ENCODE data around the gene HOXA10.
A peak's percentile ranks its signal among the peaks of the same experiment; 100 is the strongest.

Gene HOXA10

GRCh38 chr7:27148031-27148755 lies 25.9 kb downstream of the HOXA10 start:
- peak overlapping the region; percentile 72 for H3K4me3 ChIP-seq (ENCODE audit: control insufficient read depth, low read depth, low read length)
- peak; percentile 68 for DNase-seq (ENCODE audit: low read depth)
- TF ChIP-seq, protein P1, sequence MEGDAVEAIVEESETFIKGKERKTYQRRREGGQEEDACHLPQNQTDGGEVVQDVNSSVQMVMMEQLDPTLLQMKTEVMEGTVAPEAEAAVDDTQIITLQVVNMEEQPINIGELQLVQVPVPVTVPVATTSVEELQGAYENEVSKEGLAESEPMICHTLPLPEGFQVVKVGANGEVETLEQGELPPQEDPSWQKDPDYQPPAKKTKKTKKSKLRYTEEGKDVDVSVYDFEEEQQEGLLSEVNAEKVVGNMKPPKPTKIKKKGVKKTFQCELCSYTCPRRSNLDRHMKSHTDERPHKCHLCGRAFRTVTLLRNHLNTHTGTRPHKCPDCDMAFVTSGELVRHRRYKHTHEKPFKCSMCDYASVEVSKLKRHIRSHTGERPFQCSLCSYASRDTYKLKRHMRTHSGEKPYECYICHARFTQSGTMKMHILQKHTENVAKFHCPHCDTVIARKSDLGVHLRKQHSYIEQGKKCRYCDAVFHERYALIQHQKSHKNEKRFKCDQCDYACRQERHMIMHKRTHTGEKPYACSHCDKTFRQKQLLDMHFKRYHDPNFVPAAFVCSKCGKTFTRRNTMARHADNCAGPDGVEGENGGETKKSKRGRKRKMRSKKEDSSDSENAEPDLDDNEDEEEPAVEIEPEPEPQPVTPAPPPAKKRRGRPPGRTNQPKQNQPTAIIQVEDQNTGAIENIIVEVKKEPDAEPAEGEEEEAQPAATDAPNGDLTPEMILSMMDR (conservative IDR thresholded peaks at IDR 0.05; ENCODE audit: control insufficient read depth, insufficient read depth, low read depth, low read length): no peak

GRCh38 chr7:27147199-27148030 lies 26.7 kb downstream of the HOXA10 start, which contains the start of gene HOXA6:
HOXA6 (minus strand) TSS chr7:27147774; CDS start chr7:27147749, 25 bp downstream.
- peak within 1 kb of the TSS; percentile 72 for H3K4me3 ChIP-seq (ENCODE audit: control insufficient read depth, low read depth, low read length)
- TF ChIP-seq, protein P1 (conservative IDR thresholded peaks at IDR 0.05; ENCODE audit: control insufficient read depth, insufficient read depth, low read depth, low read length): no peak
- peak; percentile 80 for DNase-seq (ENCODE audit: low read depth)

DNA sequence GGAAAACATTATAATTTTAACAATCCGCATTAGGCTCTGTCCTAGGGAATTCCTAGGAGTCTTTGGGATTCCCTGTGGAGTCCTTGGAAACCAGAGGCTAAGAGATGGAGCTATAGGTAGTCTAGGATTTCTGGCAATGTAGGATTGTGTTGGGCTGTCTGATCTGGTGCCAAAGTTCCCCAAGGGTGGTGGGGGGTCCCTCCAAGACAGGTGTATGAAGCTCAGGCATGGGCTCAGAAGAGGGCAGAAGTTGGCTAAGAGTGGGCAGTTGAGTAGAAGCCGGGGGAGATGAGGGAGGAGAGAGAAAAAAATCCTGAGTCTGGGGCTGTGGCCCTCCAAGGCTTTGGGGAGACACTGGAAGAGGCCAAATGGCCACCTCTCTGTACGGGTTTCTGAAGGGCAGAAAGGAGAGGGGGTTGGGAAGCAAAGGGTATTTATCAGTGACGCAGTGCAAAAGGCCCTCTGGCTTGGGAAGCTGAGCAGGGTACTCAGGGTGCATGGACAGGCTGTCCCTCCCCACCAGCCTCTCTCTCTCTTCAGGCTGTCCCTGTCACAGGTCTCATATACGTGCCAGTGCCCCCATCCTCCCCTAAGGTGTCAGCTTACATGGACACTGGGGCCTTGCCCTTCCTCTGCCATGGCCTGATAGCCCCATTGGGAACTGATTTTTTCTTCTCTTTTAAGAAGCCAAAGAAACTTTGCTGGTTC lies 27.5 kb downstream of the HOXA10 start:
- DNase-seq (ENCODE audit: low read depth): peak; percentile 29
- TF ChIP-seq, protein P1 (conservative IDR thresholded peaks at IDR 0.05; ENCODE audit: control insufficient read depth, insufficient read depth, low read depth, low read length): no peak
- peak overlapping the region; percentile 7 for H3K4me3 ChIP-seq (ENCODE audit: control insufficient read depth, low read depth, low read length)

DNA sequence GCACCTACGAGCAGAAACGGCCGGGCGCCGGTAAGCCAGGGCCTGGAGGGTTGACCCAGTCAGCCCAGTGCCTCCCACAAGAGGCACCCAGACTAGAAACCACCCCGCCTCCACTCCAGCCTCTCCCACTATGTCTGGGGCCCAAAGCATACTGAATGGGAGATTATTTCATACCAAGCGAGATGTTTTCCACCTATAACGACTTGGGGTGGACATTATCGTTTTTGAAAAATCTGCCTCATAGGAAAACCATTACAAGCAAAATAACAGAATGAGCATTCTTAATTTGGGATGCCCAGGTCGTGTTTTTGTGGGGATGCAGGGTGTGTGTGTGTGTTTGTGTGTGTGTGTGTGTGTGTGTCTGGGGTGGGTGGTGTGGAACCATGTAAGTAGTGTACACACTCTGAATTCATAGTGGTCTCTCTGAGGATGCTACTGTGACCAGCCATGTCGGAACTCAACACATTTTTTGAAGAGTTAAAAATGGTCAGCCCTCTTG lies 28.2 kb downstream of the HOXA10 start:
- H3K4me3 ChIP-seq (ENCODE audit: control insufficient read depth, low read depth, low read length): no peak overlapping the region
- DNase-seq (ENCODE audit: low read depth): no peak
- TF ChIP-seq, protein P1 (conservative IDR thresholded peaks at IDR 0.05; ENCODE audit: control insufficient read depth, insufficient read depth, low read depth, low read length): no peak

- H3K4me3 ChIP-seq (ENCODE audit: control insufficient read depth, low read depth, low read length): peak overlapping the region; percentile 12
- peak; percentile 37 for DNase-seq (ENCODE audit: low read depth)
- TF ChIP-seq, protein P1 (conservative IDR thresholded peaks at IDR 0.05; ENCODE audit: control insufficient read depth, insufficient read depth, low read depth, low read length): no peak
These were observed 28.8 kb downstream of the HOXA10 start for GRCh38 chr7:27145165-27145913.

GRCh38 chr7:27144781-27145164 lies 29.3 kb downstream of the HOXA10 start:
- peak; percentile 27 for DNase-seq (ENCODE audit: low read depth)
- TF ChIP-seq, protein P1 (conservative IDR thresholded peaks at IDR 0.05; ENCODE audit: control insufficient read depth, insufficient read depth, low read depth, low read length): no peak
- peak overlapping the region; percentile 12 for H3K4me3 ChIP-seq (ENCODE audit: control insufficient read depth, low read depth, low read length)
